GM18909 (cell line): ENCODE results near the gene TTC1.
A peak's percentile ranks its signal among the peaks of the same experiment; 100 is the strongest.
"Not testable (repeated sequence)": the region's sequence is repeated elsewhere in the genome, so short reads cannot be mapped to it uniquely, and the experiment has no call there.

Experiments used
- ATAC-seq: cut with Tn5 transposase; IDR thresholded peaks from one replicate; pipeline ENCODE4 v1.9.1; 2021; ENCODE audit warnings: mild to moderate bottlenecking; ENCODE audit not compliant: unreplicated experiment, poor library complexity

TTC1 gene, protein sequence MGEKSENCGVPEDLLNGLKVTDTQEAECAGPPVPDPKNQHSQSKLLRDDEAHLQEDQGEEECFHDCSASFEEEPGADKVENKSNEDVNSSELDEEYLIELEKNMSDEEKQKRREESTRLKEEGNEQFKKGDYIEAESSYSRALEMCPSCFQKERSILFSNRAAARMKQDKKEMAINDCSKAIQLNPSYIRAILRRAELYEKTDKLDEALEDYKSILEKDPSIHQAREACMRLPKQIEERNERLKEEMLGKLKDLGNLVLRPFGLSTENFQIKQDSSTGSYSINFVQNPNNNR

DNA sequence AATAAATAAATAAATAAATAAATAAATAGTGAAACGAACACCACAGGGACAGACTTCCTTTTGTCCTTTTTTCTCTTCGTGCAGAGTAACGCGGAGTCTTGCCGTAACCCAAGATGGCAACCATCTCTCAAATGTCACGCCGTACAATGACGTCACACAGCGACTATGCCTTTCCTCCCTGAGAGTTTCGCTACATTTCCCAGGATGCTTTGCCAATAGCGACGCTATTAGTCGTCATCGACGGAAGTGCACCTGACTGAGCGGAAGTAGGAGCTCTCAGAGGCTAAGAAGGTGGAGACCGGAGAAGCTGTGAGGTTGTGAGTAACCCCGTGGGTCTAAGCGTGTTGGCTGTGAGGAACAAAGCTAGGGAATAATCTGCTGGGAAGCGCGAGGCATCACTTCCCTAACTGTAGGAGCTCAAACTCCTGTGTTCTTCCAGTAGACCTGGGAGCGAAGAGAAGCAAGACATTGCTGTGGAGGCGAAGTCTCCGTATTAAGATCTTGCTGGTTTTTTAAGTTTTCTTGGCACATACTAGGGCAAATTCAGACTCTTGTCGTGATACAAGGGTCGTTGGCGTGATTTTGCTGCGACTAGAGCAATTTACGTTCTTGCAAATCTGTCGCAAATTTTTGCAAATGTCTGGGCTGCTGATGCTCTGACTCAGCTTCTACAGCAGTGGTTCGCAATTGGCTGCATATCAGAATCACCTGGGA lies at the start of gene TTC1:
TSS of gene TTC1 (plus strand) at position 263 of the 714 bp plus-strand sequence. CDS start 1,390 bp downstream, outside the sequence.
- peak; percentile 99 for ATAC-seq

DNA sequence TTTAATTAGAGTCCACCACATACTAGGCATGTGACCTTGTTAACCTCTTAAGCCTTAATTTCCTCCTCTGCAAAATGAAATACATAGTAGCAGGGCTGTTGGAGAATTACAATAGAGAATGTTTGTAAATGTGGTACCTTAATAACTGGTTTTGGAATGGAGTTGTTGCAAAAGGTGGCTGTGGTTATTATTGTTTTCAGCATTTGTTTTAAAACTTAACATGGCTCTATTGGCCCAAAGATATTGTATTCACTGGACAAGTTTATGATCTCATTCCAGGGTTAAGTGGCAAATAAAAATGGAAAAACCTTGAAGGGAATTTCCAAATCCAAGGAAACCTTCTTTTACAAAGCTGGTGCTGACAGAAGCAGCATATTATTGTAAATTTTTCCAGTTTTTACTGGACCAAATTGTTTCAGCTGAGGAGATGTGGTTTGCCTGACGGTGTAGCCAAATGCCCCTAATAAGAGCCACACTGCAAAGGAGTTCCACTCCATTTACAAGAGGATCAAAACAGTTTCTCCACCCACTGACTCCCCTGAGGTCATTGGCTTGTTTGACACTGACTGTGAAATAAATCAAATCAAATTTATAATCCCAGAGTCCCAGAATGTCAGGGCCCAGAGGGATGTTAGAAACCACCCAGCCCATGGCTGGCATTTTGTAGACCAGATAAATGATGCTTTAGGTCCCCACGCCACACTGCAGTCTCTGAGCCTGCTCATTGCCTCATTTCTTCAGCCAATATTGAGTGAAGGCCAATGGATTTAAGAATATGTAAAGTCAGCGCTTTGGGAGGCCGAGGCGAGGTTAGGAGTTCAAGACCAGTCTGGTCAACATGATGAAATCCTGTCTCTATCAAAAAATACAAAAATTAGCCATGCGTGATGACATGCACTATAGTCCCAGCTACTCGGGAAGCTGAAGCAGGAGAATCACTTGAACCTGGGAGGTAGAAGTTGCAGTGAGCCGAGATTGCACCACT lies 47.5 kb upstream of the TTC1 start:
- ATAC-seq, result no peak

DNA sequence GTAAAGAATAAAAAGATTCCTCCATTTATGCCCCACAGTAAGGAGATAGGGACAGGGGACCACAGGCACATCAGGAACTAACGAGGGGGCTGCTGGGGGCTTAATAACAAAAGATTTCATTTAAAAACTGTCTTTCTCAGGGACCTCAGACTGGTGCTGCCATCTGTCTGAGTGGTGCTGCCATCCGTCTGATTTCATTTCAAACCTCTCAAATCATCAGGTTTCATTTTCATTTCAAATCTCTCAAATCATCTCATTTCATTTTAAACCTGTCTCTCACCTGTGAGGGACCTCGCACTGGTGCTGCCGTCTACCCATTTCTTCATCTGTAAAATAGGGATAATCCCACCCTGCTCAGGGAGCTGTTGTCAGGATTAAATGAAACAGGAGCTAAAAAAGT lies 46.7 kb upstream of the TTC1 start:
- ATAC-seq, result no peak

DNA sequence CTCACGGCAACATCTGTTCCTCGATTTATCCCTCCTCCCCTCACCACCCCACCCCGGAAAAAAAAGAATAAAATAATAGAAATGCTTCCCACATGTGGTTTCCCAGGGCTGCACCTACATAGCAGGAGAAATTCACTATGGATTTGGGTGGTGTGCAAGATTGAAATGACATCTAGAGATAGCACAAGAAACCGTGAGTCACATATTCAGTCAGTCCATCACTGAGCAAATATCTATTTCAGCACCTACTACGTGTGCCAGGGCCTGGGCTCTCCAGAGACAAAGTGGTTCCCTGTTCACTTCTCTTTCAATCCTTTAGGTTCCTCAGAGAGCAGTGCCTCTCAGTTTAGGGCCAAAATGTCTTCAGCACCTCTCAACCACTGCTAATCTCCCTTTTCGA lies 45.0 kb upstream of the TTC1 start:
- no peak for ATAC-seq

DNA sequence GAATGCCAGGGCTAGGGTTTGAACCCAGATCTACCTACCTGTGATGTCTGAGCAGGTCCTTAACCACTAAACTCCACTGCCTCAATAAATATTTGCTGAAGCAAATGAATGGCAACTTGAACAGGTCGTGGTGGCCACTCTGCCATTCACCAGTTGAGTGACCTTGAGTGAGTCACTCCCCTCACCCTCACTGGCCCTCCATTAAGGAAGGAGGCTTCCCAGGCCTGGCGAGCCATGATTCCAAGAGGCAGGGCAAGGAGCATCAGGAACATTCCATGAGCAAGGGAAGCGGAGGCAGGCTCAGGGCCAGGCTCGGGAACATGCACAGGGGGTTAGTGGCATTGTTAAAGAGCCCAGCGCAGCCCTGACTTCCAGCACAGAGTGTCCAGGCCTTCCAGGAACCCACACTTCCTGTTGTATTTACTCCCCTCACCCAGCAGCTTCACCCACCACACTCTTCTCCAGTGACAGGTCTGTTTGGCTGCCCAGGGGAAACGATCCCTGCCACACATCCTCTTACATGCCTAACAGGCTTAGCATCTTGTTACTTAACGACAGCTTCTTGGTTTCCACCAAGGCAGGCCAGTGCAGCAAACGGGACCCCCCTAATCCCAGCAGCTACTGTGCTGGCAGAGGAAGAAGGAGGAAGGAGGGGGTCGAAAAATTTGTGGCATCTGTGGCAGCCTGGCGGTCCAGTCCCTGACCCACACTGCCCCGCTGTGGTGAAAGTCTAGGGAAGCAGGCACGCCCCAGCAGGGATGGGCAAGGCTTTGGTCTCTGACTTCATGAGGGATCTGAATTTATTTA lies 43.7 kb upstream of the TTC1 start:
- no peak for ATAC-seq

DNA sequence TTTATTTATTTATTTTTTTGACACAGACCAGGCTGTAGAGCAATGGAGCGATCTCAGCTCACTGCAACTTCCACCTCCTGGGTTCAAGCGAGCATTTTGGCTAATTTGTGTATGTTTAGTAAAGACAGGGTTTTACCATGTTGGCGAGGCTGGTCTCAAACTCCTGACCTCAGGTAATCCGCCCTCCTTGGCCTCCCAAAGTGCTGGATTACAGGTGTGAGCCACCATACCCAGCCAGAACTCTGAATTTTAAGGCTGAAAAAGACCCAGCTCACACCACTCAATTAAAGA lies 43.2 kb upstream of the TTC1 start:
- not testable (repeated sequence) for ATAC-seq

DNA sequence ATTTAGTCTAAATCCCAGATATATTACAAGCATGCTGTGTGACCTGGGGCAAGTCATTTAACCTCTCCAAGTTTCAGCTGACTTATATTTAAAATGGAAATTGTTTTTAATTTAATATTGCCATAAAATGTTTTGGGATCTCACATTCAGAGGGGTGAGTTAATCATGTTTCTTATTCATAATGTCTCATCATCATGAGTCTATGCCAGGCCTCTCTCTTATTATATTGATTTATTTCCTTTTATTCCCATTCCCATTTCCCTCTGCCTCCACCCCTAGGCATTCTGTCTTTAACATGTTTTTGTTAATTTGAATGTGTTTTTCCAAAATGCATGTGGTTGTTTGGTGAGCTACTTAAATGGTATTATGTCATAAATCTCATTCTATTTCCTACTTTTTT lies 39.0 kb upstream of the TTC1 start:
- no peak for ATAC-seq

DNA sequence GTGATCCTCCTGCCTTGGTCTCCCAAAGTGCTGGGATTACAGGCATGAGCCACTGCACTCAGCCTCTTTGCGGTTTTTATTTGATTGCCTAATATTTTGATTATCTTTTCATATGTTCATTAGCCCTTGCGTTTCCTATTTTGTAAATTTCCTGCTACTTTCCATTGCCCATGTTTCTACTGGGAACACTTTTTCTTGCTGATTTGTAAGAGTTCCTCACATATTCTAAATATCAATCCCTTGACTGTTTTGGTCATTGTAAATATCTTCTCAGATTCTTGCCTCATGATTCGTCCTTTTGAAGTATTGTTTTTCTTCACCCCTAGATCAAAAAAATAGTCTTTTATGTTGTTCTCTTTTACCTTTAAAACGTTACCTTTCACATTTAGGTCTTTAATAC lies 37.9 kb upstream of the TTC1 start:
- no peak for ATAC-seq

DNA sequence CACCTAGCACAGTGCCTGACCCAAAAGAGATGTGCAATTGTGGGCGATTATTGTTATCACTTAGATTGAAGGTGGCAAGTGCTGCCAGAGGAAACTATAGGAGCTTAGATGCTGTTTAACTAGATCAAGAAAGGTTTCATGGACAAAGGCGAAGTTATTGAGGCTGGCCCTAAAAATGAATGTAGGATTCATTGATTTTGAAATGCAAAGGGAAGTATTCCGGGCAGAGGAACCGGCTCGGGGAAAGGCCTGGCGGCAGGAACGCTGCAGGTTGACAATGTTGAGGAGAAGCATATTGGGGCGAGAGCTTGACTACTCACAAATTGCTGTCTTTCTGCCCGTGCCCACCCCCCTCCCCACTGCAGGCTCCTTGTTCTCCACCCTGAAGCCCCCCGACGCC lies 37.4 kb upstream of the TTC1 start:
- no peak for ATAC-seq

DNA sequence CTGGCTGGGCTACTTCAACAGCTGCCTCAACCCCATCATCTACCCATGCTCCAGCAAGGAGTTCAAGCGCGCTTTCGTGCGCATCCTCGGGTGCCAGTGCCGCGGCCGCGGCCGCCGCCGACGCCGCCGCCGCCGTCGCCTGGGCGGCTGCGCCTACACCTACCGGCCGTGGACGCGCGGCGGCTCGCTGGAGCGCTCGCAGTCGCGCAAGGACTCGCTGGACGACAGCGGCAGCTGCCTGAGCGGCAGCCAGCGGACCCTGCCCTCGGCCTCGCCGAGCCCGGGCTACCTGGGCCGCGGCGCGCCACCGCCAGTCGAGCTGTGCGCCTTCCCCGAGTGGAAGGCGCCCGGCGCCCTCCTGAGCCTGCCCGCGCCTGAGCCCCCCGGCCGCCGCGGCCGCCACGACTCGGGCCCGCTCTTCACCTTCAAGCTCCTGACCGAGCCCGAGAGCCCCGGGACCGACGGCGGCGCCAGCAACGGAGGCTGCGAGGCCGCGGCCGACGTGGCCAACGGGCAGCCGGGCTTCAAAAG lies 36.9 kb upstream of the TTC1 start:
- ATAC-seq, result no peak

DNA sequence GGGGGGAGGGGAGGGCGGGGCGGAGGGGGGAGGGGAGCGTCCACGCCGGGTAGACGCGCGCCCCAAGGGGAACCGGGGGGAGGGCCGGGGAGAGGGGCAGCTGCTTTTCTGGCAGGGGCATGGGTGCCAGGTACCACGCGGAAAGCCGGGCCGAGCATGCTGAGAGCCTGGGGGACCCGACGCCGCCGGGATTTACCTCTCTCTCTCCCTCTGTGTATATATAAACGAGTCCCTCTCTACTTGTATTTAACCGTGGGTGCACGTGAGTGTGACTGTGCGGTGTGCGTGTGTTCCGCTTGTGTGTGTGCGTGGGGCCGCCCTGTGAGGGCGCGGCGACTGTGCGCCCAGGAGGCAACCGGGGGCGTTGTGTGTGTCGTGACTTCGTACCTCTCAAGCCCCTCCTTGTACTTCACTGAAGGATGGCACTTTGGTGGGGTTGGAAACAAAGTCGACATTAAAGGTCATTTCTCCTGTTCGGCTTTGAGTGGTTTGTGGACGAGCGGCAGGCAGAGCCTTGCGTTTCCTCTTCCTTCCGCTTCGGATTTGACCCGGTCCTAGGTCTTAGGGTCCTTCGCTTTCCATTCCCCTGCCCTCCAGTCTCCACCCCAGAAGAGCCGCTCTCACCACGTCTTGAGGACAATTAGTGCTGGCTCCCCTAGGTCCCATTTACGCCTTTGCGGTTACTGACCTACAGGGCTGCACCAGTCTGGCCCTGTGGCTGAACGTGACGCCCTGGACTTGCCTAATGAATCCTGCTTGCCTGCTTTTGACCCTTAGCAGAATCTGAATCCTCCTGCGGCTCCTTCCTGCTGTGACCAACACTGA lies 36.2 kb upstream of the TTC1 start:
- no peak for ATAC-seq

DNA sequence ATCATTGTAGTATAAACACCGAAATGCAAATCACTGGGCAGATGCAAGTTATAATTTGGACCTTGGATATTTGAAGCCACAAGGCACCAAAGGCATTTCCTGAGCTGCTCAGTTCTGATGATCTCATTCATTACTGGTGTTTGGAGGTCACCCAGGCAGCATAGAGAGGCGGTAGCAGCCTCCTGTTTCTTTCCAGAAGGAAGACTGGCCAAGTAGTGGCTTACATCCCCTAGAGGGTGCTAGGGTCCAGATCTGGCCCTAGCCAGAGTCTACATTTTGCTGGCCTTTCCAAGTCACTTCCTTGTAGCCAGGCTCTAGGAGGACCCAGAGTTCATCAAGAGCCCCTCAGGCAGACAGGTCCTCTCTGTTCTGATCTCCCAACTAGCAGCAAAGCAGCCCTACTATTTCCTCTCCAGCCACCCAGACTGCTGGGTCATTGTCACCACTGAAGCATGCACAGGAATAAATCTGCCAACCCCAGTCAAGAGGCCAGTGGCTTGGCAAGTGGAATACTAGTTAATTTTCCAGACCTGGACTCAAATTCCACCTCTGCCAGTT lies 33.4 kb upstream of the TTC1 start:
- ATAC-seq, result no peak

DNA sequence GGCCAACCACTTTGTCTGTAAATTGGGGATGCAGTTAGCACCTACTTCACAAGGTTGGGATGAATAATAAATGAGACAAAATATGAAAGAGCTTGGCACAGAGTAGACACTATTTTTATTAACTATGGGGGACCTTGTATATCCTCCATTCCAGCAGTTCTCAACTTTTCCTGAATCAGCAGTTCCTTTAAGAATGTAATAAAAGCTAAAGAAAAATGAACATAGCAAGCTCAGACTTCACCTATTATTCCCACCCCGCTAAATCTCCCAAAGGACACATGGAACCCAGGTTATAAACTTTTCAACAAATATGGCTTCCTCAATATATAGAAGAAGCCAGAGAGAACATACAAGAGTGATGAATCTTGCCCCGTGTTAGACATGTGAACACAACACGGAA lies 32.0 kb upstream of the TTC1 start:
- ATAC-seq, result no peak

DNA sequence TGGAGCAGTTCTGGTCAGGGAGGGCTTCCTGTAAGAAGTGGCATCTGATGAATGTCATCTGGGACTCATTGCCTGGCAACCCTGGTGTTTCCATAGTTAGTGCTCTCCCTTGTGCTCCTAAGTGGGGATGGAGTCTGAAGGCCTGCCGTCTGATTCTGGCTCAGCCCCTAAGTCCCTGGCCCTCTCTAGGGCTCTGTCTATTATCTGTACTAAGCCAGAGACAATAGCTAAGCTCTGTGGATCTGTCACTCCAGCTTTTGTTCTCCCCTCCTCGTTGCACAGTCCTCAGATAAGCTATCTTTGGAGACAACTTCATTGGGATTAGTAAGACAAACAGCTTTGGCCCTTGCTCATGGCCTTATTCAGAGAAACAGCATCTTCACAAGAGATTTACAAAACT lies 30.6 kb upstream of the TTC1 start:
- no peak for ATAC-seq

DNA sequence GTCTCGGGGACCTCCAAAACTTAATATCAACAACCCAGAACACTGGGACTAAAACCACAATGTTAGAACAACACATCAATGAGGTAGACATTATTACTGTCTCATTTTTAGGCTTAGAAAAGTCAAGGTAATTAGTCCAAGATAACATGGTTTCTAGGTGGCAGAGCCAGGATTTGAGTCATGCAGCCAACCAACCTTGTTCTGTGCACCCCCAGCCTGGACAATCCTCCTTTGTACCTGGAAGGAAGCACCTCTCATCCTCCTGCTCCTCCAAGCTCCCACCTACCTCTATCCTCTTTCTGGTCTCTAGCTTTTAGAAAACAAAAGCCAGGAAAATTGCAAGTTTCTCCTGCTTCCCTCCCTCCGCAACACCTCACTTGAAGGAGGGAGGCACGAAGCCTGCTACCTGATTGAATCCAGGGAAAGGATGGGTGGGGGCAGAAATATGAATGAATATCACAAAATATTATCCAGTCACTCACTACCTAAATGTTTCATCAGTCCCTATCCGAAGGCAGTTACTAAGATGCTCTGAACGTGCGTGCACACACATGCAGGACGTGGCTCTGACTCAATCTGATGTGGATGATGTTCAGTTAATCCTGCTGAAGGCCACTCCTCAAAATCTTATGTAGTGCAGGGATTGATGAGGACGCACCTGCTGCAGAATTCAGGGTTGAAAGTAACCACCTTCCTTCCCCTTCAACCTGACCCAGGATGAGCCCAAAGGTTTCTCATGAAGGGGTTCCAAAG lies 26.3 kb upstream of the TTC1 start:
- ATAC-seq, result no peak

DNA sequence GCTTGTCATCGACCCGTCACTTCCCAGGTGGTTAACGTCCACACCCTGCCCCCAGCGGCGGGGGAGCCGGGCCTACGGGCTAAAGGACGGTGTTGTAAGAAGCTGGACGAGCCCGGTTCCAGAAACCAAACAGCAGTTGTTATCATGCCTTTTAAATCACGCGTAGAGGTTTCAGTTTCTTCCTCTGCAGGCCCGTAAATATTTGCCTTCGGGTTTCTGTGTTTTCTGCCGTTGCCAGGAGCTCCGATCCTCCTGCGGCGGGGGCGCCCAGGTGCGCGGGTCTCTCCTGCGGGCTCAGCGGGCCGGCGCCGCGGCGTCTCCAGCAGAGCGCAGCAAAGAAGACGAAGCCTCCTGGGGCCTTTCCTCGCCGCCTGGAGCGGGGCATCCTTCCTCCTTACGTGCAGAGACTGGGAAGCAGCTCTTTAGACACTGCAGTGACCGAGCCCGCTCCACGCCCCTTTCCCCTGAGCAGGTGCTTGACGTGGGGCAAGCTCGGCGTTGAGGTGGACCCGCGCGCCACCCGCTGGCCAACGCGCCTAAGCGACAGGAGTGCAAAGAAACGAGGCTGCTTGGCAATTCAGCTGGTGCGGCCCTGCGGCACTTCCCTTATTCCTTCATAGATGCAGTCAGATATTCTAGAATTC lies 21.8 kb upstream of the TTC1 start:
- ATAC-seq, result peak; percentile 97

DNA sequence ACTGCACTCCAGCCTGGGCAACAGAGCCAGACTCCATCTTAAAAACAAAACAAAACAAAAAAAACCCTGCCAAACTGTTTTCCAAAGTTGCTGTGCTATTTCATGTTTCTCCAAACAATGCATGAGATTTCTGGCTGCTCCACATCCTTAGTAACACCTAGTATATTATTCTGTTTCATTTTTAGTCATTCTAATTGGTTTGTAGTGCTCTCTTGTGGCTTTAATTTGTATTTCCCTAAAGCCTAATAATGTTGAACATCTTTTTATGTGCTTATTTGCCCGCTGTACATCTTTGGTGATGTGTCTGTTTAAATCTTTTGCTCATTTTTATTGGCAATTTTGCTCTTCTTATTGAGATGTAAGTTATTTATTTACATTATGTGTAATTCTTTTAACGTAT lies 18.4 kb upstream of the TTC1 start:
- ATAC-seq, result no peak

DNA sequence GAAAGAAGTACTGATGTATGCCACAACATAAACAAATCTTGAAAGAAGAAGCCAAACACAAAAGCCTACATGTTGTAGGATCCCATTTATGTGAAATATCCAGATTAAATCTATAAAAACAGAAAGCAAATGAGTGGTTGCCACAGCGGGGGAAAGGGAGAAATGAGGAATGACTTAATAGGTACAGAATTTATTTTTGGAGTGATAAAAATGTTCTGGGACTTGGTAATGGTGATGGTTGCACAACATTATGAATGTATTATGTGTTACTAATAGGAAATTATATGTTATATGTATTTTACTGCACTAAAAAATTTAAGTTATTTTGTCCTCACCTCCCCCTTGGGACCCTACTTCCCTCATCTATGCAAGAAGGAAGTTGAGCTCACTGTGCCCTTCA lies 16.4 kb upstream of the TTC1 start:
- no peak for ATAC-seq
